Measurements from ENCODE around the gene BFSP2.

BFSP2 gene

GRCh38 chr3:133383741-133384140 lies 16.1 kb upstream of the BFSP2 start:
- DNase-seq (ENCODE audit: low read depth) = no peak

- no peak for DNase-seq (ENCODE audit: low read depth)
These were observed 15.4 kb upstream of the BFSP2 start for GRCh38 chr3:133384331-133385027.

DNA sequence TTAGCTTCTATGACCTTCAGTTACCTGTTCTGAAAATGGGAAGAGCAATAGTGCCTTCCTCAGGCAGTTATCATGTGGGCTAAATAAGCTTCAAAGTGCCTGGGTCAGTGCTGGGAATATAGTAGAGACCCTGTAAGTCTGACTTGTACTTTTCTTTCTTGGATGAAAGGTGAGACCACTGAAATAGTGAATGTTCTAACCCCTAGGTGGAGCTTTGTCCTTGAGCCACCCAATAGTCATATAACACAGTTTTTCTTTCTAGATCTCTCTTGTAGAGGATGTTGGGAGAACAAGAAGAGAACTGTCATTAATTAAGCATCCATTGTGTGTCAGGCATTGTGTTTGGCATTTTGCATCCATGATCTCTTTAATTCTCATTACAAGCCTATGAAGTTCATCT lies 13.0 kb upstream of the BFSP2 start:
- no peak for DNase-seq (ENCODE audit: low read depth)

DNA sequence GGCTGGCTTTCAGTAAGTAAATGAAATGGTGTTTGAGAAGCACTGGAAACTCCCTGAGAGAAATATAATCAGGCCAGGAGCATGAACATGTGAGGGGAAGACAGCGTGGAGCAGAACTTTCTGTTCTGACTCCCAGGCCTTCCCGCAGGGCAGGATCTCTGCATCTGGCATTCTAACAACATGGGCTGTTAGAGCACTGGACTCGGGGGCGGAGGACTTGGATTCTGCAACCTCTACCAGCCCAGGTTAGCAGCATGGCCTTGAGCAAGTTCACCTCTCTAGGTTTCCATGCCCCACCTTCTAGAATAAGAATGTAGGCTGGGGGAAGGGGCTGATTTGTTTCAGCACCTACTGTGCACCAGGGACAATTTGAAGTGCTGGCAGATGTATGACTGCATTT lies 12.5 kb upstream of the BFSP2 start:
- no peak for DNase-seq (ENCODE audit: low read depth)

GRCh38 chr3:133388696-133389395 lies 11.0 kb upstream of the BFSP2 start:
- DNase-seq (ENCODE audit: low read depth) = no peak

- DNase-seq (ENCODE audit: low read depth) = no peak
These were observed 9.1 kb upstream of the BFSP2 start for GRCh38 chr3:133390715-133391114.

GRCh38 chr3:133393204-133393603 lies 6.7 kb upstream of the BFSP2 start:
- no peak for DNase-seq (ENCODE audit: low read depth)

DNA sequence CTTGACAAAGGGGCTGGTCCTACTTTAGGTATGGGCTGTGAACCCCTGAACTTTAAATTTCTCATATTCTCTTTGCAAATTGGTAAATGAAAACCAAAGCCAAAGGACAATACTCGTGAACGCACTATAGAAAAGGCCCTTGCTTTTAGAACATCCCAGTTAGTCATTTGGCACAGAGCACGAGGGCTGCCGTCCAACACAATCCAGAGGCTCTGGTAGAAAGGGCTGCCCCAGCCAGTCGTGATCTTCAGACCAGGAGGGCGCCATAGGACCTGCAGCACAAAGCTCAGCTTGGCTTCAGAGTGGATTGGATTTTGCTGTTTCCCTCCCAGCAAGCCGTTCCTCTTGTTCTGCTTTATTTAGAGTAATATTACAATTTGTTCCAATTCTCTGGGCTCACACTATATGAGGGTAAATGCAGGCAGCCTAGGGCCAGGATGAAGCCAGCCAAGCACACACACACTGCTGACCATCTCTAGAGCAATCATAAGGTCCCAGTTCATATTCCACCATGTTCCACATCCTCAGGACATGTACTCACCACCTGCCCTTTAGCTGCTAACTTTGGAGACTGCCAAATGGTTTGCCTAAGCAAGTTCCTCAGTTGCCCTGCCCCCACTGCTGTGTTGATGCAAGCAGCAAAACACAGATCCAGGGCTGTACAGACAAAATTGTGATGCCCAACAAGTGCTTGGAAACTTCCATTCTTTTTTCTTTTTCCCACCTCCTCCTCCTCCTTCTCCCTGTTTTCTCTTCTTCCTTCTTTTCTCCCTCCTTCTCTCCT lies 6.0 kb upstream of the BFSP2 start:
- DNase-seq (ENCODE audit: low read depth) = no peak

DNA sequence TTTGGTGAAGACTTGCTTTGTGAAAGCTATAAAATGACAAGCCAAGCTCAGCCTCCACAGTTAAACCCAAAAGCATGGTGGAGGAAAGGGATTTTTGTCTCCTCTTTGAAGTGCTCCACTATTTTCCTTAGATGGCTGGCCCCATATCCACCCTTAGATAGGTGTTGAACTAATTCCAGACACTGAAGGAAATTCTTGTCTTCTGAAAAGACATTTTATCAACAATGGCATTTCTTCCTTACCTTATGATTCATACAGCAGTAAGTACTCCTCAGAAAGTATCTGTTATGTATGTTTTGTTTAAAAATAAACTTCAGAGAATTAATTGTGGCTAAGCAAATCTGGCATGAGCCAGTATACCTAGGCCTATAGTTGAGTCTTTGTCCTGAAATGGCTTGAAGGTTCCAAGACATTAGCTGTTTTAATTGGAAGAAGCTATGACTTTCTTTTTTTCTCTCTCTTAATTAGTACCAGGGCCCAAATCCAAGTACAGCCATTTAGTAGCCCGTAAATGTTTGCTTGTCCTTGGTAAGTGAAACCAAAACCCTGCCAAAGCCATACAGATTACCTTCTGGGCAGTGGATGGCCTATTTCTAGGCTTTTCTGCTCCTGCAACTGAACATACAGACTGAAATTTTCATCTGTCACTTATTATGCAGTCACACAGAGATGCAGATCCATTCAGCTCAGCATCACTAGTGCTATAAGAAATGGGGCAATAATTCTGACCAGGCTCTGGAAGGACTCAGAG lies 5.1 kb upstream of the BFSP2 start:
- DNase-seq (ENCODE audit: low read depth) = no peak

GRCh38 chr3:133396906-133397305 lies 3.0 kb upstream of the BFSP2 start:
- DNase-seq (ENCODE audit: low read depth) = no peak

DNA sequence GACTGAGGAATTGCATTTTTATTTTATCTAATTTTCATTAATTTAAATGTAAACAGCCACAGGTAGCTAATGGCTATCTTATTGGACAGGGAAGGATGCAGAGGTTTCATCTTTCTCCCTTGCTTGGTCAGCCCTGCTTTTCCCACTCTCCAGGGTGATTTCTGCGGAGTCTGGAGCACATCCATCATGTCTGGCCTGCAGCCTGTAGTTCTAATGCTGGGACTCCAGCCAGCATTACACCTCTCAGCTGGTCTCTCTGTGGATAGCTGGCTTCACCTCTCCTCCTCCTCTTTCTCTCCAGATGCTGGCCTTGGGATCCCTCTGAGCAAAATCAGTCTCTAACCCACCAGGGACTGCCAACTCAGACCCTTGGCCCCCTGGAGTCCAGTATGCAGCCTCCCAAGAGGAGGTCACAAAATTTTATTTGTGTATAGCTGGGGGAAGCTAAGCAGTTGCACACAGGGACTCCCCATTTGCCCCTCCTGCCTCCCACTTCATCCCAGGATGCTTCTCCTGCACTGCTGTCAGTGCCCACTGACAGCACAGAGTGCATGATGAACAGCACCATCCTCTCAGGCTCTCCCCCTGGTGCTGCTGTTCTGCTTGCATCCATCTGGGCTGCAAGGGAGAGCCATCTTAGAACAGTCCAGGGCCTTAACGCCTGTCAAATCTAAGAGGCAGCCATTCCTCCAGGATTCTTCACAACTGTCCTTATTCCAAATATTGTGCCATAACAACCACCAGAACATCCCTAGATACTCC lies 1.7 kb downstream of the BFSP2 start:
- no peak for DNase-seq (ENCODE audit: low read depth)

- DNase-seq (ENCODE audit: low read depth) = no peak
These were observed 5.1 kb downstream of the BFSP2 start for GRCh38 chr3:133404920-133405319.

GRCh38 chr3:133408366-133408765 lies 8.5 kb downstream of the BFSP2 start:
- no peak for DNase-seq (ENCODE audit: low read depth)

- no peak for DNase-seq (ENCODE audit: low read depth)
These were observed 9.1 kb downstream of the BFSP2 start for GRCh38 chr3:133408961-133409360.

GRCh38 chr3:133410191-133410892 lies 10.5 kb downstream of the BFSP2 start:
- no peak for DNase-seq (ENCODE audit: low read depth)

- no peak for DNase-seq (ENCODE audit: low read depth)
These were observed 12.6 kb downstream of the BFSP2 start for GRCh38 chr3:133412183-133413132.

DNA sequence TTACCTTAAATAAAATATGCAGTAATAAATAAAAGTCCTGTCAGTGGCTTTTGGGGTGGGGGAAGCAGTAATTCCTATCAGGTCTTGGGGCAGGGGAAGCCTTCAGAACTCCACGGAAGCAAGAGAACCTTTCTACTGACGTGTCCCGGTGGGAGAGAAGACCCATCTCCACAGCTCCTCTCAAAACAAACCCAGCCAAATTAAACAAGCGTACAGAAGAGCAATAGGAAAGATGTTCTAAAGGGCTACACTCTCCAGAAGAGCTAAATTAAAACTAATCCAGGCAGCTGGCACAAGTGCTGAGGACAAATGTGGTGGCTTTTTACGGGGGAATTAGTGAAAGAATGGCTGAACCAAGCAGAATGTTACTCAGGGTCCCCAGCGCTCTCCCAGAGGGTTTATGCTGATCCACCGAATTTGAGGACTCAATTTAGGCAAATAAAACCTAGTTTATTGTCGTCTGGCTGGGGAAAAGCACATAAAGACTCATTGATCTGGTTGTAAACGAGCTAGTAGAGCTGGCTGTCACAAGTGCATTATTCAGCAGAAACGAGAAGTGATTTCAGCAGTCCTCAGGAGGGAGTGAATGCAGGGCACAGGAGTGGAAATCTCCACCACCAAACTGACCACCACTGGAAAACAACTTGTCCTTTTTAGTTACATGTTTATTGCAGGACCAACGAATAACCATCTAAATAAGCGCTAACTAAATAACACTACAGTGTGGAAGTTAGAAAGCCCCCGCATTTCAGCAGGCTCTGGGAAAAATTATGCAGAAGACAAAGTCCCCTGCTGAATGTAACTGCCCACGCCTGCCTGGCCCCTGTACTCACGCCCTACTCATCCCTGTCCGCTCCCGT lies 13.5 kb downstream of the BFSP2 start:
- no peak for DNase-seq (ENCODE audit: low read depth)

DNA sequence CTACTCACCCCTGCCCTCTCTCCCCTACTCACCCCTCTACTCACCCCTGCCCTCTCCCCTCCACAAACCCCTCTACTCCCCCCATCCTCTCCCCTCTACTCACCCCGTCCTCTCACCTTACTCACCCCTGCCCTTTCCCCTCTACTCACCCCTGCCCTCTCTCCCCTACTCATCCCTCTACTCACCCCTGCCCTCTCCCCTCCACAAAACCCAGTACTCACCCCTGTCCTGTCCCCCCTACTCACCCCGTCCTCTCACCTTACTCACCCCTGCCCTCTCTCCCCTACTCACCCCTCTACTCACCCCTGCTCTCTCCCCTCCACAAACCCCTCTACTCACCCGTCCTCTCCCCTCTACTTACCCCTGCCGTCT lies 14.2 kb downstream of the BFSP2 start:
- no peak for DNase-seq (ENCODE audit: low read depth)

GRCh38 chr3:133418361-133418760 lies 18.5 kb downstream of the BFSP2 start:
- DNase-seq (ENCODE audit: low read depth) = no peak
